IMR-90 (cell line): ENCODE results near the gene SYTL3. TPM values are rescaled to one million over a fixed set of nuclear protein-coding genes. Genes with fewer than 3 reads are reported as not detected.

Experiments used
- ATAC-seq: fragments of 200-7000 bp; cut with Tn5 transposase; 2 replicates; pipeline ENCODE4 v1.9.1; 2020; ENCODE audit warnings: low read depth, mild to moderate bottlenecking, moderate library complexity
- BruUV-seq: library from RNA; stranded (reverse); fragments of 400-500 nt; replicated peaks from 2 replicates; lab custom pipeline; 2021; lab: Mats Ljungman, UMichigan
- CTCF ChIA-PET: fragments of 300-600 bp; formaldehyde crosslinking; extraction: SDS; loops from one replicate; lab custom pipeline; 2021; ENCODE audit warnings: antibody characterized with exemption; lab: Yijun Ruan, JAX
- POLR2A ChIA-PET: fragments of 300-600 bp; sonication (Branson Sonifier 250); formaldehyde crosslinking; loops from one replicate; lab custom pipeline; 2022; ENCODE audit warnings: antibody characterized with exemption; ENCODE audit not compliant: unreplicated experiment; lab: Charles Lee
- DNase-seq: peaks from one replicate; pipeline ENCODE4 v3.0.0; 2013
- H2AFZ ChIP-seq: replicated peaks from 2 replicates; pipeline ENCODE3; 2013; ENCODE audit warnings: low read length, mild to moderate bottlenecking; ENCODE audit not compliant: poor library complexity
- H2AK5ac ChIP-seq: 2 replicates; pipeline ENCODE4 v1.6.1; 2013; ENCODE audit warnings: low read depth, low read length, inconsistent platforms
- H2AK9ac ChIP-seq: replicated peaks from 2 replicates; pipeline ENCODE3; 2013; ENCODE audit warnings: mild to moderate bottlenecking, low read depth, low read length, moderate library complexity; ENCODE audit not compliant: poor library complexity
- H2BK120ac ChIP-seq: 2 replicates; pipeline ENCODE4 v1.6.1; 2013; ENCODE audit warnings: low read depth, low read length, inconsistent platforms
- H2BK15ac ChIP-seq: 3 replicates; pipeline ENCODE4 v1.6.1; 2013; ENCODE audit warnings: low read depth, low read length, inconsistent platforms
- H2BK20ac ChIP-seq: 2 replicates; pipeline ENCODE4 v1.6.1; 2013; ENCODE audit warnings: low read depth, mild to moderate bottlenecking, inconsistent platforms, low read length, moderate library complexity
- H2BK5ac ChIP-seq: 2 replicates; pipeline ENCODE4 v1.6.1; 2013; ENCODE audit warnings: mild to moderate bottlenecking, low read depth, low read length, inconsistent platforms; ENCODE audit not compliant: poor library complexity, severe bottlenecking
- H3K14ac ChIP-seq: replicated peaks from 2 replicates; pipeline ENCODE4 v1.6.1; 2013; ENCODE audit warnings: low read depth, low read length, inconsistent platforms
- H3K18ac ChIP-seq: 2 replicates; pipeline ENCODE4 v1.6.1; 2013; ENCODE audit warnings: low read depth, low read length, control low read depth
- H3K23ac ChIP-seq: 2 replicates; pipeline ENCODE4 v1.6.1; 2013; ENCODE audit warnings: low read depth, low read length, inconsistent platforms
- H3K27ac ChIP-seq: 2 replicates; pipeline ENCODE4 v1.5.1; 2013; ENCODE audit warnings: mild to moderate bottlenecking, control low read depth, low read length; ENCODE audit not compliant: insufficient read depth
- H3K27me3 ChIP-seq: 2 replicates; pipeline ENCODE4 v1.6.1; 2013; ENCODE audit warnings: low read length; ENCODE audit not compliant: control insufficient read depth, insufficient read depth
- H3K36me3 ChIP-seq: 2 replicates; pipeline ENCODE4 v1.6.1; 2013; ENCODE audit warnings: low read length, mixed read lengths; ENCODE audit not compliant: control insufficient read depth, insufficient read depth
- H3K4ac ChIP-seq: 2 replicates; pipeline ENCODE4 v1.6.1; 2013; ENCODE audit warnings: low read depth, low read length, inconsistent platforms
- H3K4me1 ChIP-seq: 2 replicates; pipeline ENCODE4 v1.6.1; 2013; ENCODE audit warnings: low read length, mixed read lengths; ENCODE audit not compliant: control insufficient read depth, insufficient read depth
- H3K4me2 ChIP-seq: 2 replicates; pipeline ENCODE4 v1.6.1; 2013; ENCODE audit warnings: low read depth, mild to moderate bottlenecking, control low read depth, low read length, moderate library complexity
- H3K4me3 ChIP-seq: 2 replicates; pipeline ENCODE4 v1.5.1; 2013; ENCODE audit warnings: low read depth, mild to moderate bottlenecking, control low read depth, low read length, moderate library complexity; ENCODE audit not compliant: insufficient read depth
- H3K56ac ChIP-seq: 2 replicates; pipeline ENCODE4 v1.6.1; 2013; ENCODE audit warnings: low read length, inconsistent platforms; ENCODE audit not compliant: insufficient read depth; ENCODE audit errors: extremely low read depth
- H3K79me1 ChIP-seq, 2 experiments: 2 replicates each; pipeline ENCODE4 v1.6.1; 2013; ENCODE audit warnings: low read length in 2 of 2, inconsistent platforms in 1 of 2, low read depth in 1 of 2
- H3K9ac ChIP-seq: 2 replicates; pipeline ENCODE4 v1.6.1; 2013; ENCODE audit warnings: low read depth, low read length, control low read depth
- H3K9me1 ChIP-seq: 2 replicates; pipeline ENCODE4 v1.6.1; 2013; ENCODE audit warnings: low read length, inconsistent platforms; ENCODE audit not compliant: insufficient read depth
- H3K9me3 ChIP-seq: 2 replicates; pipeline ENCODE4 v1.6.1; 2013; ENCODE audit warnings: low read length; ENCODE audit not compliant: control insufficient read depth, insufficient read depth
- H4K20me1 ChIP-seq: 2 replicates; pipeline ENCODE4 v1.6.1; 2013; ENCODE audit warnings: low read length, inconsistent platforms; ENCODE audit not compliant: insufficient read depth
- H4K5ac ChIP-seq: 2 replicates; pipeline ENCODE4 v1.6.1; 2013; ENCODE audit warnings: mild to moderate bottlenecking, low read depth, low read length, control low read depth
- H4K8ac ChIP-seq, 2 experiments: 2 replicates each; pipeline ENCODE4 v1.6.1; 2013; ENCODE audit warnings: low read depth in 2 of 2, low read length in 2 of 2, control low read depth in 1 of 2, inconsistent platforms in 1 of 2
- H4K91ac ChIP-seq: 2 replicates; pipeline ENCODE4 v1.6.1; 2013; ENCODE audit warnings: low read depth, low read length, inconsistent platforms; ENCODE audit not compliant: insufficient read depth
- BHLHE40 ChIP-seq: fragments of 150-350 bp; IDR thresholded peaks from 2 replicates; pipeline ENCODE4 v1.6.1; 2016; ENCODE audit warnings: mild to moderate bottlenecking, low read depth, low read length
- CEBPB ChIP-seq: IDR thresholded peaks from 2 replicates; pipeline ENCODE4 v1.6.1; 2012; ENCODE audit warnings: low read depth, low read length, improper control_type of control experiment
- CHD1 ChIP-seq: IDR thresholded peaks from 2 replicates; pipeline ENCODE4 v1.6.1; 2012; ENCODE audit warnings: low read depth, low read length, improper control_type of control experiment
- FOS ChIP-seq: fragments of 150-350 bp; IDR thresholded peaks from 2 replicates; pipeline ENCODE4 v1.6.1; 2016; ENCODE audit warnings: low read depth, low read length
- MAFK ChIP-seq: IDR thresholded peaks from 2 replicates; pipeline ENCODE4 v1.6.1; 2012; ENCODE audit warnings: low read depth, low read length, improper control_type of control experiment
- MAZ ChIP-seq: IDR thresholded peaks from 2 replicates; pipeline ENCODE4 v1.6.1; 2012; ENCODE audit warnings: low read depth, mild to moderate bottlenecking, low read length, improper control_type of control experiment, moderate library complexity, borderline replicate concordance
- MXI1 ChIP-seq: IDR thresholded peaks from 2 replicates; pipeline ENCODE4 v1.6.1; 2012; ENCODE audit warnings: low read depth, mild to moderate bottlenecking, low read length, moderate library complexity, borderline replicate concordance
- NFE2L2 ChIP-seq: fragments of 150-350 bp; IDR thresholded peaks from 2 replicates; pipeline ENCODE4 v1.6.1; 2016; ENCODE audit warnings: low read depth, mild to moderate bottlenecking, low read length
- POLR2A ChIP-seq: IDR thresholded peaks from 2 replicates; pipeline ENCODE4 v1.6.1; 2012; ENCODE audit warnings: mild to moderate bottlenecking, low read depth, low read length
- RAD21 ChIP-seq: IDR thresholded peaks from 2 replicates; pipeline ENCODE4 v1.6.1; 2012; ENCODE audit warnings: low read length, improper control_type of control experiment
- RCOR1 ChIP-seq: IDR thresholded peaks from 2 replicates; pipeline ENCODE4 v1.6.1; 2012; ENCODE audit warnings: mild to moderate bottlenecking, low read length, improper control_type of control experiment; ENCODE audit not compliant: insufficient replicate concordance
- RFX5 ChIP-seq: IDR thresholded peaks from 2 replicates; pipeline ENCODE4 v1.8.0; 2012; ENCODE audit warnings: low read depth, mild to moderate bottlenecking, low read length, moderate library complexity
- SMC3 ChIP-seq: fragments of 150-350 bp; IDR thresholded peaks from 2 replicates; pipeline ENCODE4 v1.6.1; 2016; ENCODE audit warnings: low read depth, mild to moderate bottlenecking, antibody characterized with exemption, low read length, moderate library complexity
- WGBS, 2 experiments: methylation state at CpG; one replicate each; pipeline versions ENCODE4 v1.1.5 to v1.1.7; 2013; ENCODE audit warnings: missing lambda C conversion rate in 2 of 2; ENCODE audit not compliant: insufficient read length in 1 of 2; ENCODE audit errors: extremely low coverage in 2 of 2; 5-methylcytosine and 5-hydroxymethylcytosine counted together
- dilution Hi-C: fragments of 300-500 bp; cut with HindIII; formaldehyde crosslinking; loops from one replicate; pipeline ENCODE4 v1.14.3; 2018; ENCODE audit warnings: low sequenced_read_pairs; ENCODE audit not compliant: unreplicated experiment
- in situ Hi-C: fragments of 300-500 bp; cut with MboI; formaldehyde crosslinking; loops from 3 replicates; pipeline ENCODE4 v1.14.3; 2019; ENCODE audit warnings: low sequenced_read_pairs, inconsistent platforms, mixed read lengths
- intact Hi-C: fragments of 100-400 bp; cut with micrococcal nuclease; formaldehyde crosslinking; loops from 2 replicates; pipeline ENCODE4 v1.10.0; 2022
- polyA plus RNA-seq, 3 experiments: library from polyadenylated mRNA; depleted of rRNA; stranded (reverse); fragments of >200 nt; gene quantifications; 2 replicates each; pipeline ENCODE4 v1.2.3, GENCODE V29; 2012; ENCODE audit warnings: low replicate concordance in 1 of 3
- total RNA-seq: library from RNA; depleted of rRNA; stranded (reverse); fragments of >200 nt; gene quantifications from 2 replicates; pipeline ENCODE4 v1.2.3, GENCODE V29; 2012
- TF ChIP-seq, protein P1 (sequence below): fragments of 150-350 bp; IDR thresholded peaks from 2 replicates; pipeline ENCODE4 v1.6.1; 2017; ENCODE audit warnings: mild to moderate bottlenecking, antibody characterized with exemption, low read length, low read depth
- TF ChIP-seq, protein P2 (sequence below): fragments of 150-350 bp; IDR thresholded peaks from 2 replicates; pipeline ENCODE4 v1.6.1; 2016; ENCODE audit warnings: low read depth, mild to moderate bottlenecking, low read length, moderate library complexity, borderline replicate concordance
- TF ChIP-seq, protein P3 (sequence below): conservative IDR thresholded peaks from 2 replicates; pipeline ENCODE4 v1.5.1; 2012; ENCODE audit warnings: mild to moderate bottlenecking, low read depth, low read length, improper control_type of control experiment

SYTL3 gene
- total and polyA plus RNA-seq, 2 of the 4 experiments (the other 2 are of a cell fraction), result 2.9 to 4.3 TPM

DNA sequence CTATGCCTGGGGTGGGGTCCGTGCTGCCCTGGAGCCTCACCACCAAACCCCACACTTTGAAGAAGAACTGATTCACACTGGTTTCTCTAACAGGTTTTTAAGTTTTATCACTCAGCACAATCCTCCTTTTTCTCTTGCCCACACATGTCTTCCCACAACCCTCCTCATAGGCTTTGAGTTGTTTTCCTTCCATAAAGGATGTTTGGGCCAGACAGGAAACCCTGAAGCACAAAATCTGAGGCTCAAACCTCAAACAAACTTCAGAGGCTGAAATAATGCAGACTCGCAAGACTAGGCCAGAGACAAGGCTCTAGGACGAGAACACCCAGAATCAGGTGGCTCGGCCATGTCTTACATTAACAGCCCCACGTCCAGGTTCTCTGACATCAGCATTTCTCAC, 134.0 kb downstream of the SYTL3 start:
- Histone ChIP-seq H4K91ac (no peak overlapping the region), H2BK15ac (no peak overlapping the region), H2BK120ac (no peak overlapping the region), H2AK5ac (no peak overlapping the region), H3K27me3 (no peaks in the 10 kb centered on the region), H2AK9ac (no peak overlapping the region), H4K8ac (no peak overlapping the region), H4K5ac (no peak overlapping the region), H3K4me1 (peaks cover 2% of the 10 kb centered on the region; the same call in 1 of the 2 replicates), H3K4me2 (no peak overlapping the region), H3K79me1 (peaks cover 9 to 47% of the 10 kb centered on the region in 2 experiments; a peak in 3 of 4 replicates), H3K27ac (no peak overlapping the region), H3K36me3 (peaks cover 52% of the 10 kb centered on the region), H3K14ac (no peak overlapping the region), H3K9ac (no peak overlapping the region), H2BK5ac (no peak overlapping the region), H3K56ac (no peak overlapping the region), H3K18ac (no peak overlapping the region), H3K9me3 (no peaks in the 10 kb centered on the region), H3K9me1 (peaks cover 4% of the 10 kb centered on the region), H3K23ac (no peak overlapping the region), H2AFZ (no peak overlapping the region), H3K4ac (no peak overlapping the region), H2BK20ac (no peak overlapping the region), H3K4me3 (no peak overlapping the region), H4K20me1 (0 out of 2 replicates have a peak, but pooled peaks cover 4% of the 10 kb centered on the region)
- in situ Hi-C loops (no loop called here), dilution Hi-C loops (no loop called here), intact Hi-C loops (no loop called here)
- CTCF ChIA-PET, result no interaction called here
- no CpG with 5 or more reads among the region's 5 CpGs for WGBS, 2 experiments
- DNase-seq (no peak), ATAC-seq (no peak)
- BruUV-seq, result no TSS peak
- TF ChIP-seq, protein P1, sequence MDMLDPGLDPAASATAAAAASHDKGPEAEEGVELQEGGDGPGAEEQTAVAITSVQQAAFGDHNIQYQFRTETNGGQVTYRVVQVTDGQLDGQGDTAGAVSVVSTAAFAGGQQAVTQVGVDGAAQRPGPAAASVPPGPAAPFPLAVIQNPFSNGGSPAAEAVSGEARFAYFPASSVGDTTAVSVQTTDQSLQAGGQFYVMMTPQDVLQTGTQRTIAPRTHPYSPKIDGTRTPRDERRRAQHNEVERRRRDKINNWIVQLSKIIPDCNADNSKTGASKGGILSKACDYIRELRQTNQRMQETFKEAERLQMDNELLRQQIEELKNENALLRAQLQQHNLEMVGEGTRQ, result no peak
- TF ChIP-seq, protein P2, sequence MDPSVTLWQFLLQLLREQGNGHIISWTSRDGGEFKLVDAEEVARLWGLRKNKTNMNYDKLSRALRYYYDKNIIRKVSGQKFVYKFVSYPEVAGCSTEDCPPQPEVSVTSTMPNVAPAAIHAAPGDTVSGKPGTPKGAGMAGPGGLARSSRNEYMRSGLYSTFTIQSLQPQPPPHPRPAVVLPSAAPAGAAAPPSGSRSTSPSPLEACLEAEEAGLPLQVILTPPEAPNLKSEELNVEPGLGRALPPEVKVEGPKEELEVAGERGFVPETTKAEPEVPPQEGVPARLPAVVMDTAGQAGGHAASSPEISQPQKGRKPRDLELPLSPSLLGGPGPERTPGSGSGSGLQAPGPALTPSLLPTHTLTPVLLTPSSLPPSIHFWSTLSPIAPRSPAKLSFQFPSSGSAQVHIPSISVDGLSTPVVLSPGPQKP, result no peak
- TF ChIP-seq CEBPB (no peak), MAZ (no peak), NFE2L2 (no peak), POLR2A (no peak), MXI1 (no peak), MAFK (no peak), FOS (no peak), SMC3 (no peak), RFX5 (no peak), RAD21 (no peak), BHLHE40 (no peak), CHD1 (no peak), RCOR1 (no peak)
- TF ChIP-seq, protein P3, sequence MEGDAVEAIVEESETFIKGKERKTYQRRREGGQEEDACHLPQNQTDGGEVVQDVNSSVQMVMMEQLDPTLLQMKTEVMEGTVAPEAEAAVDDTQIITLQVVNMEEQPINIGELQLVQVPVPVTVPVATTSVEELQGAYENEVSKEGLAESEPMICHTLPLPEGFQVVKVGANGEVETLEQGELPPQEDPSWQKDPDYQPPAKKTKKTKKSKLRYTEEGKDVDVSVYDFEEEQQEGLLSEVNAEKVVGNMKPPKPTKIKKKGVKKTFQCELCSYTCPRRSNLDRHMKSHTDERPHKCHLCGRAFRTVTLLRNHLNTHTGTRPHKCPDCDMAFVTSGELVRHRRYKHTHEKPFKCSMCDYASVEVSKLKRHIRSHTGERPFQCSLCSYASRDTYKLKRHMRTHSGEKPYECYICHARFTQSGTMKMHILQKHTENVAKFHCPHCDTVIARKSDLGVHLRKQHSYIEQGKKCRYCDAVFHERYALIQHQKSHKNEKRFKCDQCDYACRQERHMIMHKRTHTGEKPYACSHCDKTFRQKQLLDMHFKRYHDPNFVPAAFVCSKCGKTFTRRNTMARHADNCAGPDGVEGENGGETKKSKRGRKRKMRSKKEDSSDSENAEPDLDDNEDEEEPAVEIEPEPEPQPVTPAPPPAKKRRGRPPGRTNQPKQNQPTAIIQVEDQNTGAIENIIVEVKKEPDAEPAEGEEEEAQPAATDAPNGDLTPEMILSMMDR, result no peak
- POLR2A ChIA-PET, result no interaction called here
